GM19372 (cell line): Measurements from ENCODE around the gene ARFIP2.
"Not testable (repeated sequence)": the region's sequence is repeated elsewhere in the genome, so short reads cannot be mapped to it uniquely, and the experiment has no call there.

Experiments
- ATAC-seq: cut with Tn5 transposase; IDR thresholded peaks from one replicate; pipeline ENCODE4 v1.9.1; 2021; ENCODE audit warnings: mild to moderate bottlenecking, low read depth, moderate library complexity; ENCODE audit not compliant: unreplicated experiment

ARFIP2 gene, protein sequence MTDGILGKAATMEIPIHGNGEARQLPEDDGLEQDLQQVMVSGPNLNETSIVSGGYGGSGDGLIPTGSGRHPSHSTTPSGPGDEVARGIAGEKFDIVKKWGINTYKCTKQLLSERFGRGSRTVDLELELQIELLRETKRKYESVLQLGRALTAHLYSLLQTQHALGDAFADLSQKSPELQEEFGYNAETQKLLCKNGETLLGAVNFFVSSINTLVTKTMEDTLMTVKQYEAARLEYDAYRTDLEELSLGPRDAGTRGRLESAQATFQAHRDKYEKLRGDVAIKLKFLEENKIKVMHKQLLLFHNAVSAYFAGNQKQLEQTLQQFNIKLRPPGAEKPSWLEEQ

DNA sequence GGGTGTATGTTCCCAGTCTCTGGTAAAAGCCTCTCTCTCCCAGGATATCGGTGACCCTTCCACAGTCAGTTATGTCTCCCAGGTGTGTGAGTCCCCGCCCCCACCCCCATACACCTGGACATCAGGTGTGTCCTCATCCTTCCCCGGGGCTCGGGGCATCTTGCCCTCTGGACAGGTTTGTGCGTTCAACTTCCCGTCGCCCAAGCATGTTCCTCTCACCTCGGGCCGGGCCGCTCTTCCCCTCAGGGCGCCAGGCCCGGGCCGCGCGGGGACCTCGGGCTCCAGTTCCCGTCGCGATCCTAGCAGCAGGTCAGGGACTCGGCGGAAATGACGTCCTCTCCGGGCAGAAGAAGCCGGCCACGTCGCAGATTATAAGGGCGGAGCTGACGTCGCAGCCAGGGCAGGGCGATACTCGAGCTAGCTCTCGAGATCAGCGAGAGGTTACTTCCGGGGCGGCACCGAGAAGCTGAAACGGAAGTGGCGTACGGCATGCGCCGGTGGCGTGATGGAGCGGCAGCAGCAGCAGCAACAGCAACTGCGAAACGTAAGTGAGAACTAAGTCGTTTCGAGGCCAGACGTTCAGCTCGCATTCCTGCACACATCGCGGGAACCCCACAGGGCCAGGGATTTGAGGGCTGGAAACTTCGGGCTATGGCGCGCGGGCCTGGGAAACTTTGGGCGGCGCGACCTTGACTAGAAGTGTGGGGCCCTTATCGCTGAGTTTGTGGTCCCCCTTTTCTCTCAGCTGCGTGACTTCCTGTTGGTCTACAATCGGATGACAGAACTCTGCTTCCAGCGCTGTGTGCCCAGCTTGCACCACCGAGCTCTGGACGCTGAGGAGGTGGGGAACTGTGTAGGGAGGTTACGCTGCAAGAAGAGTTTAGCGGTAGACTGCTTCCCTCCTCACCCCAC, at the start of gene ARFIP2, which contains the start of gene TIMM10B:
TSS of gene ARFIP2 (minus strand) at position 320 of the 912 bp plus-strand sequence. CDS start 910 bp downstream, outside the sequence.
TSS of gene TIMM10B (plus strand) at position 490 of the 912 bp plus-strand sequence. CDS start at position 506, 16 bp downstream.
- ATAC-seq: peak; percentile 99

DNA sequence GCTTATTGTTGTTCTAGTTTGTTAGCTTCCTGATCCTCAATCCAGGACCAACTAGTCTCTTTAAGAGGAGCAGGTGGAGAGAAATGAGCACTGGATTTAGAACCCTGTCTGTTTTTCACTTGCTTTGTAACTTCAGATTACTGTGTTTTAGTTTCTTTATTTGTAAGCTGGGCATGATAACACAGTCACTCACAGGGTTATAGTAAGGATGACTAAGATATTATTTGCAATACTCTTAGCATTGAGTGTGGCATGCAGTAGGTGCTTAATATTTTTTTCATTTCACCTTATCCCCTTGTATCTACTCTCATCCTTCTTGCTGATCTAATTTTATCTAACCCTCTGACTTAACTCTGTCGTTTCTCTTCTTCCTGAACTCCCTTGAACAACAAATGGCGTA, 49.7 kb upstream of the ARFIP2 start:
- no peak for ATAC-seq

DNA sequence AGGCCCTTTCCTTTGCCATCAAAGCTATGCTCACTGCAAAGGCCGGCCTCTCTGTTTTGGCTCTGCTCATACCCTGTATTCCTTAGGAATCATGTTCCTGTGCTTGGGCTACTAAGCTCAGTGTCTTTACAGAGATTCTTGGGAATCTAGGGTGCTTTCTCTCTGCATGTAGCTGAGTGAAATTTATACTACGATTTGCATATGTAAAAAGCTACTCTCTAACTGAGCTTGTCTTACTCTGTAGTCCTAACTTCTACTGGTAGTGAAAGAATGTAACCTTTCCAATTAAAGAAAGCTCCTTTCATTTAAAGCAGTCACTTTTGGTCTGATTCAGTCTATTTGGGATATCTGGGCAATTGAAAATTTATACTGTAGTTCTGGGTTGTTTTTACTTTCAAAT, 48.1 kb upstream of the ARFIP2 start:
- ATAC-seq: no peak

DNA sequence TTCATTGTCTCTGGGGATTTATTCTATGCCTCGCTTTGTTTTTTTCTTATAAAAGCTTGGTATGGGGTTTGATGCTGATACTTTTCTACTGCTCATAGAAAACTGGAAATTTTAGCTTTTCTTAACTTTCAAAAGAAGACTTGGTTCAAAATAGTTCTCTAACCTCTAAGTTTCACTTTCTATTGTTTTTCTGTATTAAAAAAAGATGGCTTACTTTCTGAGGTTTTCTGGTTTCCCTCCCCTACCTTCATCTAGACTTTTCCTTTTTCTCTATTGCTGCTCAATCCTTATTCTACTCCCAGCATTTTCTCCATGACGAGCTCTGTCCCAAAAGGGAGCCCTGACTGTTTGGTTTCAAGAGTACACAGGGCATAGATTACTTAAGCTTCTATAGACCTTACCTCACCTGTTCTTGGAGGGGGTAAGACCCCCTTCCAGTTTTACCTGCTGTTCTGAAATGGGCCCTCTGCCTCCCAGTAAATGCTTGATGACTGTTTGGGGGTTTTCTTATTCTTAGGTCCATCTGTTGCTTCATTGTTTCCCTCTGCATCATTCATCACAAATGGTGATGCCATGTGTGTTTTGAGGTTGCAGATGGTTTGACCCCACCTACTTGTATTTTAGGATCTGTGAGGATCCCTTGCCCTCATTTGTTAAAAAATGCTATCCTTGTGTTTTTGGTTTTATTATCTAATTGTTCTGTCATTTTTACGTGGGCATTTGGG, 45.4 kb upstream of the ARFIP2 start:
- ATAC-seq: no peak

DNA sequence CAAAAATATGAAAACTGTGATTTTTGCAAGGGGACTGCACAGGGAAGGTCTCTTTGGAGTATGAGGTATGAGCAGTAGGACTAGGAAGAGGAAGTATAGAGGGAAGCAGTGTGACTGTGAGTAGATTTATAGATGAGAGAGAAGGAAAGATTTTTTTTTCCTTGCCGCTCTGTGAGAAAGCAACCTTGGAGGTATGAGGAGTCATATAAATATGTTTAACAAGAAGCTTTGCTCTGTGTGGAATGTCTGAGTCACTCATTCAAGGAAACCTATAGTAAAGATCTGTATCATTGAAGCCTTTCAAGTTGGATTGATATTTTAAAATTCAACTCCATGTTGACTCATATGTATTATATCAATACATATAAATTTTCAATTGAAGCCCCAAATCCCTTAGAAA, 42.1 kb upstream of the ARFIP2 start:
- no peak for ATAC-seq

DNA sequence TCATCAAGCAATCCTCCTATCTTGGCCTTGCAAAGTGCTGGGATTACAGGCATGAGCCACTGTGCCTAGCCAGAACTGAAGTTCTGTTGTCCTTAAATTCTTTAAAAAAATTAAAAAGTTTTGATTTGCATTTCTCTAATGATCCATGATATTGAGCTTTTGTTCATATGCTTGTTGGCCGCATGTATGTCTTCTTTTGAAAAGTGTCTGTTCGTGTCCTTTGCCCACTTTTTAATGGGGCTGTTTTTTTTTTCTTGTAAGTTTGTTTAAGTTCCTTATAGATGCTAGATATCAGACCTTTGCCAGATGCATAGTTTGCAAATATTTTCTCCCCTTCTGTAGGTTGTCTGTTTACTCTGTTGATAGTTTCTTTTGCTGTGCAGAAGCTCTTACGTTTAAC, 40.8 kb upstream of the ARFIP2 start:
- ATAC-seq: not testable (repeated sequence)

DNA sequence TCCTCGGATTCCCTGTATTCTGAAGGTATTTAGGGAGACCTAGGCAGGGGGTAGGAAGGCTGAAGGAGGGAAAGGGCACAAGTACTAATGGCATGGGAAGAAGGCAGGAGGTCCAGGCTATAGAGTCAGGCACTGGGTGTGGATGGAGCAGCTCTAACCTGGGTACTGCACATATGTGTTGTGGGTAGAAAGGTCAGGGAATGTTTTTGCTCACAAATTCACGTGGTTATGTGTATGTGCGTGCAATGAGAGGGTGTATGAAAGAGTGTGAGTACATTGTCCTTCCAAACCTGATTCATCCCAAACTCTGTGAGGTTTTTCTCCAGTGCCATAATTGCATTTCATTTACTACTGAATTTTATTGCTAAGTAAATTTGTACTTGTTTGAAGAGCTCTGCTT, 39.1 kb upstream of the ARFIP2 start:
- ATAC-seq: no peak

DNA sequence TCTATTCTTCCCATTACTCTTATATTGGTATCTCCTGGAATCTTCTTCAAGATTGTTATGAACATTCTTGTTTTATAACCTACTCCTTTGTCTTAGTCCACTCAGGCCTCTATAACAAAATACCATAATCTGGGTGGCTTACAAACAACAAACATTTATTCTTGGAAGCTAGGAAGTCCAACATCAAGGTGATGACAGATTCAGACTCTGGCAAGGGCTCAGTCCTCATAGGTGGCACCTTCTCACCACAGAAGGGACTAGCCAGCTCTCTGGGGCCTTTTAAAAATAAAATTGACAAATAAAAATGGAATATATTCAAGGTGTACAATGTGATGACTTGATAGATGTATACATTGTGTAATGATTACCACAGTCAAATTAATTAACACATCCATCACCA, 35.7 kb upstream of the ARFIP2 start:
- ATAC-seq: no peak

DNA sequence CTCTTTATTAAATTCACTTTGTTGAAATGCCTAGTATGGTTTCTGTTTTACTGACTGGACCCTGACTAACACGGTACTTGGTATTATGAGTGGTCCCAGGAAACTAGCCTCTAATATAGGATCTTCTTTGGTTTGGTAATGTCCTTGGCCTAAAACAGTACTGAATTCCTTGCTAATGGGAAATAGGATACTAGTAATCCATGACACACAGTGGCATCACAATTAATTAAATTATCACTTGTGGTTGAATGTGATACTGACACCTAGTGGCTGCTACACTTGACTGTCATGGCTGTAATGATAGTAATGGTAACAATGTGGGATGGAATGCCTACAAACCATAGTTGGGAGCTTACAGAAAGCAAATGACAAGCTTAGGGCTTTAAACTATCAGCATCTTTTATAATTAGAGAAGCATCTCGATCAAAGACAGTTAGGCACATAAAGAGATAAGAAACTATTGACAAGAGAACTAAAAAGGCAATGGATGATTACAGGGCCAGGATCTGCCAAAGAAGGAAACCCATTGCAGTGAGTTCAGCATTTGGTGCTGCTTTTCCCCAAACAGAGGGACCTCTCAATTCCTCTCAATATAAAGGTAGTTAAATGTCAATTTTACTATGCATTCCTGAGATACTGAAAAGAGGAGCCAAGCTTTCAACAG, 24.6 kb upstream of the ARFIP2 start:
- no peak for ATAC-seq

DNA sequence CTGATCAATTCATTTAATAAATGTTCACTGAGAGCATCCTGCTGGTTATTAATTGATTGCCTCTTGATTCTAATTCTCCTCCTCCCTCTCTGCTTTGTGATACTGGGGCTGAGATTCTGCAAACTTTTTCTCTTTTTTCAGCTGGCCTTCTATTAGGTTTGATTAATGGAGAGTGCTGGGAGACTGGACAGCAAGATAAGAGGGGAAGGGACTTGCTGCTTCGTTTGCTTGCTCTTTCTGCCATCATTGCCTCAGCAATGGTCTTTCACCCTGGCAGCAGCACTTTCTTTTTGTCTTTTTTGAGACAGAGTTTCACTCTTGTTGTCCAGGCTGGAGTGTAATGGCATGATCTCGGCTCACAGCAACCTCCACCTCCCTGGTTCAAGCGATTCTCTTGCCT, 23.0 kb upstream of the ARFIP2 start:
- no peak for ATAC-seq

DNA sequence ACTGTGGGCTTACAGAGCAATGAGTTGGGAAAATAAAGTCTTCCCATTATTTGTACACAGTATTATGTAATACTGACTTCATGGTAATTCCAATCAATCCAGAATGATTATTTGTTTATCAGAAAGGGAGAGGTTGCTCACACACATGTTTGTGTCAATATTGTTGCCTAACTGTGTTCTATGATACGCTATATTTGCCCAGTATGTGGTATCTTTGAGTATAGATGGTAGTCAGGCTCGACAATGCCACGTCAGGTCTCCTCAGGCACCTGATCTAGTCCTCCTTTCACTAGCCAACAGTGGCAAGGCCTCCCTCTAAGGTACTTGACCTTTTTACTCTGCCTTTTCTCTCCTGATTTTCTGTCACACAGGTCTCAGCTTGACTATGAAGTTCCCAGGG, 21.3 kb upstream of the ARFIP2 start:
- ATAC-seq: no peak

DNA sequence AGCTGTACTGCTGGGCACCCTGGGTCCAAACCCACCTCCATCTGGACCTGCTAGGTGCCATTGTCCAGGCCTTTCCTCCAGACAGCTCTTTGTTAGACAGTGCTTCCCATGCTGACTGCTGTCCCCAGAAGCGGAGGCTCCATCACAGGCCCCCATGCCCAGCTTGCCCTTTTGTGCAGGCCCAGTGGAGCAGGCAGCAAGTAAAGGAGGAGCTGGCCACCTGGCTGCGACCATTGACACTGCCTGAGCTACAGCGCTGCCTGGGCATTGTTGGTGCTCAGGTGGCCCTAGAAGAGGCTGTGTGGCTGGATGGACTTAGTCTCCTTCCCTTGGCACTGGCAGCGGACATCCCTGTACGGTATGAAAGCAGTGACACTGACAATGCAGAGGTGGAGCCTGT, 17.4 kb upstream of the ARFIP2 start:
- ATAC-seq: no peak

DNA sequence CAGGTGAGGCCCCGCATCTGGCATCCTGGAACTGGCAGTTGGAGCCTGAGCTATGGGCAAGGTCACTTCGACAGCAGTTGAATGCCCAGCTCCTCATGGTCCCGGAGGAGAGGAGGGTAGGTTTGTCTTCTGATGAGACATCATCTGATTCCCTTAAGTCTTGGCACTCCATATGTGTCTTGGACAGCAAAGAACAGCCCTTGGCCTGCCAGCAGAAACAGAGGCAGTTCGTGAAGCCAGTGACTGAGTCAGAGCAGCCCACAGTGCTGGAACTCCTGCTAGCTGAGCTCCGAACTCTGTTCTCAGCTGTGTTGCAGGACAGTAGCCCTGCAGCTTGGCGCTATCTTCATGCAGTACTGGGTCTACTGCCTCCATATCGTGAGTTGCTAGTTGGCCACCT, 17.0 kb upstream of the ARFIP2 start:
- ATAC-seq: no peak

DNA sequence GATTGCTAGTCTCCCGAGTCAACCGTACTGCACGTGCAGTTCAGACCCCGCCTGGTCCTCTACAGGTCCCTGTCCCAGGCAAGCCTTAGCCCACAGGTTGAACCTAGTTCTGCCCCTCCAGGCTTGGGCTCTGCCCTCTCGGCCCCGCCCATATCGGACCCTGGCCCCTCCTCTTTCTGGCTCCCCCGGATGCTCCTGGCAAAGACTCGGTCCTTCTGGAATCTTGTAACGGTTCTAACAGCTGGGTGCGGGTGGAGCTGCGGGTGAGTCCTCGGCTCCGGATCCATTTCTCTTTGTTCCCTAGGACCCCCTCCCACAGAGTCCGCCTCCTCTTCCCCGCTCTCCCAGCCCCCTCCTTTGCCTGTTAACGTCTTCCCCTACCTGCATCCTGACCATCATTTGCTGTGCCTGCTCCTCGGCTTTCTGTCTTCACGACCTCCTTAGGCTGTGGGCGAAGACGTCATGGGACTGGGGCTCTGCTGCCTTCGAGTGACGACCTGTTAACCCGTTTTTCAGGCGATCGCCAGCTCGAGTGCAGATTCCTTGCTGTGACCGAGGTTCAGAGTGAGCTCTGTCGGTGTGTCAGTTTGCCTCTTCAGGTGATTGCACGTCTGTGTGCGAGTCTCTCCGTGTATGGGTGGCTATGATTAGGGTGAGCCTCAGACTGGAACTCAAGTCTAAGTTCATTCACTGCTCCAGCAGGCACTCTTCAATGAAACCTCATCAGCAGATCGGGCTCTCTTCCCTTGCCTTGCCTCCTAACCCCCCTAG, 16.1 kb upstream of the ARFIP2 start, which contains the start of gene DNHD1:
TSS of gene DNHD1 (plus strand) at position 212 of the 771 bp plus-strand sequence. CDS start 936 bp downstream, outside the sequence.
- no peak for ATAC-seq

DNA sequence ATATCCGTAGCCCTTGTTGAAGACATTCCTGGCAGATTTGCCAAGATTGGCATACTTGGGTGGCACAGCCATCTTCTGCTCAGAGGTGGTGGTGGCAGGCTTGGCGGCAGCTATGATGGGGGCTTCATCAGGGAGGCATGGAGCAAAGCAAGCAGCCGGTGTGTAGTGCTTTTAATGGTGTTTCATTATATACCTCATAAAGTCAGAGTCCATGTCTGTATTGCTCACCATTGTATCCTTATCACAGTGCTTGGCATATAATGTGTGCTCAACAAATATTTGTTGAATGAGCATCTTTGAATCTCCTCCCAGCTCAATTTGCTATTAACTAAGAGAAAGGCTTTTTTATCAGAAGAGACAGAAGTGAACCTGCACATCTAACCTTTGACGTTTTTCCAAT, 8.2 kb upstream of the ARFIP2 start:
- ATAC-seq: no peak

DNA sequence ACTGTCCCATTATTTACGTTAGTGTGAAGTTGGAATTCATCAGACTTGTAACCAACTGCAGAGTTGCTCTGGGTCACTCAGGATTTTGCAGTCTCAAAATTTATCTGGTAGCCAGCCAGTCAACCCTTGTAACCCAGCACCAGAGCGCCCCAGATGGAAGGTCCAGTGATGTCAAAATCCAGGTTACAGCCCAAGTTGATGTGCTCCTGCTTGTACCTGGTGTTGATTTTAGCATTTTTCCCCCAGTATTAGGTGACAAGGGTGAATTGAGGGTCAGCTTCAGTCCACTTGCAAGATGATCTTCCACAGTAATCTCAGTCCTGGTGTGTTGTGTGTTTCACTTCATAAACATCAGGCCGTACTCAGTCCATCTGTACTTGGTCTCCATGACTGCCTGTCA, 7.7 kb upstream of the ARFIP2 start:
- no peak for ATAC-seq

DNA sequence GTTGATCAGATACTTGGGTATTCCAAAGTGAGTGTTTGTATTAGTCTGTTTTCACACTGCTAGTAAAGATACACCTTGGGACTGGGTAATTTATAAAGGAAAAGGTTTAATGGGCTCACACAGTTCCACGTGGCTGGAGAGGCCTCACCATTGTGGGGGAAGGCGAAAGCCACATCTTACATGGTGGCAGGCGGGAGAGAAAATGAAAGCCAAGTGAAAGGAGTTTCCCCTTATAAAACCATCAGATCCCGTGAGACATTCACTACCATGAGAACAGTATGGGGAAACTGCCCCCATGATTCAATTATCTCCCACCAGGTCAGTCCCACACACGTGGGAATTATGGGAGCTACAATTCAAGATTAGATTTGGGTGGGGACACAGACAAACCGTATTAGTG, 7.2 kb upstream of the ARFIP2 start:
- no peak for ATAC-seq

DNA sequence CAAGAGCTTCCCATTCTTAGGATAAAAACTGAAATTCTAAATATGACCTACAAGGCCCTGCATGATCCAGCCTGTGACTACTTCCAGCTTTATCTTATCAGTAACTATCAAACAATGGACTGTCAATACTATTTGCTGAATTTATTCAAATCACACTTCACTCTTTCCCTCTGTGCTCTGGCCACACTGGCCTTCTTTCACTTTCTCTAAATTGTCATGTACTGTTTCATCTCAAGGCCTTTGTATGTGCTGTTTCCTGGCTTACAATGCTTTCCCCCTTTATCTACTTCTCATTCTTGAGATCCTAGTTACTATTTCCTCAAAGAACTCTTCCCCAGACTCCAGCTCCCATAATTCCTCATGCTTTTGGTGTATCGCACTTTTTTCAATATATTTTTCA, 5.8 kb upstream of the ARFIP2 start:
- no peak for ATAC-seq

DNA sequence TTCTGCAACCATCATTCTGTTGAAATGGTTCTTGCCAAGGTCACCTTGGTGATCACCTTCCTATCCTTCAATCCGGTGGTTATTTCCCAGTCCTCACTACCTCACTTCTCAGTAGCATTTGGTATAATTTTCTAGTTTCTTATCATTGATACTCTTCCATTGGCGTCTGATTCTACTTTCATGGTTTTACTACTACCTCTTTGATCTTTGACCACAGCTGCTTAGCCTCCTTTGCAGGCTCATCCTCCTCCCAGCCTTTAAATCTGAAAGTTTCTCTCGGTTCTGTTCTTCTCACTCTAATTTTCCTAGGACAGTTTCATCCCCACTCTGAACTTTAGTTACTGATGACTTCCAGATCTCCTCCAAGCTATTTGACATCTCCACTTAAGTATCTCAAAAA, 5.1 kb upstream of the ARFIP2 start:
- no peak for ATAC-seq

DNA sequence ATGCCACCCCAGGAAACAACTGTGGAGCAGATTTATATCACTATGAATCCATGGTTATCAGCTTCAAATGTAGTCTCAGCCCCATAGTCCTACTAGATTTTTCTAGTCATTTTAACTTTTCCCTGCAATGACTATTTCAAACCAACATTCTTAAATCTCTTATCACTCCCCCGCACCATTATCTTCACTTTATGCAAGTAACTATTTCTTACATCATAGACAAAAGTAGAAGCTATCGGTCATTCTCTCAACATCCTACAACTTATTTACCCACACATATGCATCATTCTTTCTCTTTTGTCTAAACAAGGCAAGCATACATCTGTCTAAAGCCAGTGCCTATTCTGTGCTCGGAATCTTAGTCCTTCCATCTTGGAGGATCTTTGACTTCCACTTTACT, 4.5 kb upstream of the ARFIP2 start:
- ATAC-seq: no peak
